A549 treated with AZD9567 at 1 μM for 4 hours (cell line): ENCODE measurements around the gene HERPUD2. TPM values are rescaled to one million over a fixed set of nuclear protein-coding genes. Genes with fewer than 3 reads are reported as not detected.

Experiments
- total RNA-seq: library from RNA; stranded (reverse); fragments of 200-300 nt; extraction: Qiagen RNA extraction; gene quantifications from 5 replicates; pipeline ENCODE4 v1.2.3, GENCODE V29; 2022; ENCODE audit not compliant: insufficient read depth

The HERPUD2 gene, protein sequence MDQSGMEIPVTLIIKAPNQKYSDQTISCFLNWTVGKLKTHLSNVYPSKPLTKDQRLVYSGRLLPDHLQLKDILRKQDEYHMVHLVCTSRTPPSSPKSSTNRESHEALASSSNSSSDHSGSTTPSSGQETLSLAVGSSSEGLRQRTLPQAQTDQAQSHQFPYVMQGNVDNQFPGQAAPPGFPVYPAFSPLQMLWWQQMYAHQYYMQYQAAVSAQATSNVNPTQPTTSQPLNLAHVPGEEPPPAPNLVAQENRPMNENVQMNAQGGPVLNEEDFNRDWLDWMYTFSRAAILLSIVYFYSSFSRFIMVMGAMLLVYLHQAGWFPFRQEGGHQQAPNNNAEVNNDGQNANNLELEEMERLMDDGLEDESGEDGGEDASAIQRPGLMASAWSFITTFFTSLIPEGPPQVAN
- 16.0 to 24.4 TPM (median 21.0 TPM) in 5 replicates for total RNA-seq

DNA sequence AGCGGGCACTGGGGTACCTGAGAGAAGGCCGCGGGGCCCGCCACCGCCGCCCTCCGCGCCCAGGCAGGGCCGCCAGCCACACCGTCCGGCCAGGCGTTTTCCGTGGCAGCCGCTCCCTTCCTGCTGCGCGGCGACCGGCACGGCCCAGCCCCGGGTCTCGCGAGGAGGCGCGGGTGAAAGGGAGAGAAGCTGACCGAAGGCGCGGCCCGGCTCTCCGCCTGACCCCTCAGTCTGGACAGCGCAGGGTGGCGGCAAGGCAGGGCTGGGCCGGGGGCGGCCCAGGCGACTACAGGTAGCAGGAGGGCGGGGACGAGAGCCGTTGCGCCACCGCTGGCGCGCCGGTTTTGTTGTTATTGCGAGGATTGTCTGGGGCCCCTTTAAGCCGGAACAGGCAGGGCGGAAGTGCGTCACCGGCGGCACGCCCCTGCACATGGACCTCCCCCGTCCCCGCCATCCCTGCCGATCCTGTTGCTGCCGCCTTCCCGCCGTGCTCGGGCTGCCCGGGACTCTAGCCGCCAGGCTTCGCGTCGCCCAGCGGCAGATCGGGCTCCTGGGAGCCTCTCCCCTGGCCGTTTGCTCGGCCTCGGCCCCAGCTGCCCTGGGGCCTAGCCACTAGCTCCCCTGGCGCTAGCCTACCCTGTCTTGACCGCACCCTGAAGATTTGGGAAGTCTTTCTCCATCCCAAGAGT is at the start of gene HERPUD2:
TSS of gene HERPUD2 (minus strand) at position 352 of the 689 bp plus-strand sequence. CDS start 805 bp downstream, outside the sequence.

Other genes with a start within 250 kb of the HERPUD2 start
- 170 to 264 TPM (median 211 TPM) in 5 replicates for gene SEPTIN7, start 105.9 kb upstream of the HERPUD2 start, total RNA-seq